HG02642 (cell line): ENCODE results near the gene DBR1.
A peak's percentile ranks its signal among the peaks of the same experiment; 100 is the strongest.

Experiments used
- ATAC-seq: cut with Tn5 transposase; IDR thresholded peaks from one replicate; pipeline ENCODE4 v1.9.1; 2021; ENCODE audit warnings: mild to moderate bottlenecking; ENCODE audit not compliant: unreplicated experiment, poor library complexity

DBR1 gene

GRCh38 chr3:138174421-138175131 lies at the start of gene DBR1:
Gene DBR1 (minus strand): TSS chr3:138174921. CDS start chr3:138174795, 126 bp downstream.
- ATAC-seq = peak; percentile 95

- no peak for ATAC-seq
These were observed 48.2 kb upstream of the DBR1 start for GRCh38 chr3:138222942-138223287.

GRCh38 chr3:138222131-138222941 lies 47.6 kb upstream of the DBR1 start:
- no peak for ATAC-seq

- ATAC-seq = no peak
These were observed 46.1 kb upstream of the DBR1 start for GRCh38 chr3:138220788-138221187.

- no peak for ATAC-seq
These were observed 45.5 kb upstream of the DBR1 start for GRCh38 chr3:138220242-138220641.

GRCh38 chr3:138219255-138219654 lies 44.5 kb upstream of the DBR1 start:
- no peak for ATAC-seq

GRCh38 chr3:138213398-138214085 lies 38.8 kb upstream of the DBR1 start:
- no peak for ATAC-seq

GRCh38 chr3:138210528-138210927 lies 35.8 kb upstream of the DBR1 start:
- ATAC-seq = no peak

GRCh38 chr3:138206196-138206595 lies 31.5 kb upstream of the DBR1 start:
- no peak for ATAC-seq

GRCh38 chr3:138205527-138205926 lies 30.8 kb upstream of the DBR1 start:
- no peak for ATAC-seq

- no peak for ATAC-seq
These were observed 29.2 kb upstream of the DBR1 start for GRCh38 chr3:138203938-138204337.

GRCh38 chr3:138202945-138203701 lies 28.4 kb upstream of the DBR1 start:
- no peak for ATAC-seq

- ATAC-seq = no peak
These were observed 25.7 kb upstream of the DBR1 start for GRCh38 chr3:138200424-138200823.

- ATAC-seq = no peak
These were observed 25.1 kb upstream of the DBR1 start for GRCh38 chr3:138199851-138200250.

GRCh38 chr3:138197524-138197923 lies 22.8 kb upstream of the DBR1 start:
- no peak for ATAC-seq

GRCh38 chr3:138197058-138197457 lies 22.3 kb upstream of the DBR1 start:
- no peak for ATAC-seq

- ATAC-seq = no peak
These were observed 21.3 kb upstream of the DBR1 start for GRCh38 chr3:138196023-138196422.

GRCh38 chr3:138195481-138195880 lies 20.8 kb upstream of the DBR1 start:
- ATAC-seq = no peak

GRCh38 chr3:138188013-138188730 lies 13.5 kb upstream of the DBR1 start:
- no peak for ATAC-seq
